IMR-90 (cell line): ENCODE results near the gene CYREN. TPM values are rescaled to one million over a fixed set of nuclear protein-coding genes. Genes with fewer than 3 reads are reported as not detected.

Source experiments
- ATAC-seq: fragments of 200-7000 bp; cut with Tn5 transposase; 2 replicates; pipeline ENCODE4 v1.9.1; 2020; ENCODE audit warnings: low read depth, mild to moderate bottlenecking, moderate library complexity
- BruUV-seq: library from RNA; stranded (reverse); fragments of 400-500 nt; replicated peaks from 2 replicates; lab custom pipeline; 2021; lab: Mats Ljungman, UMichigan
- CTCF ChIA-PET: fragments of 300-600 bp; formaldehyde crosslinking; extraction: SDS; loops from one replicate; lab custom pipeline; 2021; ENCODE audit warnings: antibody characterized with exemption; lab: Yijun Ruan, JAX
- POLR2A ChIA-PET: fragments of 300-600 bp; sonication (Branson Sonifier 250); formaldehyde crosslinking; loops from one replicate; lab custom pipeline; 2022; ENCODE audit warnings: antibody characterized with exemption; ENCODE audit not compliant: unreplicated experiment; lab: Charles Lee
- DNase-seq: peaks from one replicate; pipeline ENCODE4 v3.0.0; 2013
- H2AFZ ChIP-seq: replicated peaks from 2 replicates; pipeline ENCODE3; 2013; ENCODE audit warnings: low read length, mild to moderate bottlenecking; ENCODE audit not compliant: poor library complexity
- H2AK5ac ChIP-seq: 2 replicates; pipeline ENCODE4 v1.6.1; 2013; ENCODE audit warnings: low read depth, low read length, inconsistent platforms
- H2AK9ac ChIP-seq: replicated peaks from 2 replicates; pipeline ENCODE3; 2013; ENCODE audit warnings: mild to moderate bottlenecking, low read depth, low read length, moderate library complexity; ENCODE audit not compliant: poor library complexity
- H2BK120ac ChIP-seq: 2 replicates; pipeline ENCODE4 v1.6.1; 2013; ENCODE audit warnings: low read depth, low read length, inconsistent platforms
- H2BK15ac ChIP-seq: 3 replicates; pipeline ENCODE4 v1.6.1; 2013; ENCODE audit warnings: low read depth, low read length, inconsistent platforms
- H2BK20ac ChIP-seq: 2 replicates; pipeline ENCODE4 v1.6.1; 2013; ENCODE audit warnings: low read depth, mild to moderate bottlenecking, inconsistent platforms, low read length, moderate library complexity
- H2BK5ac ChIP-seq: 2 replicates; pipeline ENCODE4 v1.6.1; 2013; ENCODE audit warnings: mild to moderate bottlenecking, low read depth, low read length, inconsistent platforms; ENCODE audit not compliant: poor library complexity, severe bottlenecking
- H3K14ac ChIP-seq: replicated peaks from 2 replicates; pipeline ENCODE4 v1.6.1; 2013; ENCODE audit warnings: low read depth, low read length, inconsistent platforms
- H3K18ac ChIP-seq: 2 replicates; pipeline ENCODE4 v1.6.1; 2013; ENCODE audit warnings: low read depth, low read length, control low read depth
- H3K23ac ChIP-seq: 2 replicates; pipeline ENCODE4 v1.6.1; 2013; ENCODE audit warnings: low read depth, low read length, inconsistent platforms
- H3K27ac ChIP-seq: 2 replicates; pipeline ENCODE4 v1.5.1; 2013; ENCODE audit warnings: mild to moderate bottlenecking, control low read depth, low read length; ENCODE audit not compliant: insufficient read depth
- H3K27me3 ChIP-seq: 2 replicates; pipeline ENCODE4 v1.6.1; 2013; ENCODE audit warnings: low read length; ENCODE audit not compliant: control insufficient read depth, insufficient read depth
- H3K36me3 ChIP-seq: 2 replicates; pipeline ENCODE4 v1.6.1; 2013; ENCODE audit warnings: low read length, mixed read lengths; ENCODE audit not compliant: control insufficient read depth, insufficient read depth
- H3K4ac ChIP-seq: 2 replicates; pipeline ENCODE4 v1.6.1; 2013; ENCODE audit warnings: low read depth, low read length, inconsistent platforms
- H3K4me1 ChIP-seq: 2 replicates; pipeline ENCODE4 v1.6.1; 2013; ENCODE audit warnings: low read length, mixed read lengths; ENCODE audit not compliant: control insufficient read depth, insufficient read depth
- H3K4me2 ChIP-seq: 2 replicates; pipeline ENCODE4 v1.6.1; 2013; ENCODE audit warnings: low read depth, mild to moderate bottlenecking, control low read depth, low read length, moderate library complexity
- H3K4me3 ChIP-seq: 2 replicates; pipeline ENCODE4 v1.5.1; 2013; ENCODE audit warnings: low read depth, mild to moderate bottlenecking, control low read depth, low read length, moderate library complexity; ENCODE audit not compliant: insufficient read depth
- H3K56ac ChIP-seq: 2 replicates; pipeline ENCODE4 v1.6.1; 2013; ENCODE audit warnings: low read length, inconsistent platforms; ENCODE audit not compliant: insufficient read depth; ENCODE audit errors: extremely low read depth
- H3K79me1 ChIP-seq, 2 experiments: 2 replicates each; pipeline ENCODE4 v1.6.1; 2013; ENCODE audit warnings: low read length in 2 of 2, inconsistent platforms in 1 of 2, low read depth in 1 of 2
- H3K9ac ChIP-seq: 2 replicates; pipeline ENCODE4 v1.6.1; 2013; ENCODE audit warnings: low read depth, low read length, control low read depth
- H3K9me1 ChIP-seq: 2 replicates; pipeline ENCODE4 v1.6.1; 2013; ENCODE audit warnings: low read length, inconsistent platforms; ENCODE audit not compliant: insufficient read depth
- H3K9me3 ChIP-seq: 2 replicates; pipeline ENCODE4 v1.6.1; 2013; ENCODE audit warnings: low read length; ENCODE audit not compliant: control insufficient read depth, insufficient read depth
- H4K20me1 ChIP-seq: 2 replicates; pipeline ENCODE4 v1.6.1; 2013; ENCODE audit warnings: low read length, inconsistent platforms; ENCODE audit not compliant: insufficient read depth
- H4K5ac ChIP-seq: 2 replicates; pipeline ENCODE4 v1.6.1; 2013; ENCODE audit warnings: mild to moderate bottlenecking, low read depth, low read length, control low read depth
- H4K8ac ChIP-seq, 2 experiments: 2 replicates each; pipeline ENCODE4 v1.6.1; 2013; ENCODE audit warnings: low read depth in 2 of 2, low read length in 2 of 2, control low read depth in 1 of 2, inconsistent platforms in 1 of 2
- H4K91ac ChIP-seq: 2 replicates; pipeline ENCODE4 v1.6.1; 2013; ENCODE audit warnings: low read depth, low read length, inconsistent platforms; ENCODE audit not compliant: insufficient read depth
- BHLHE40 ChIP-seq: fragments of 150-350 bp; IDR thresholded peaks from 2 replicates; pipeline ENCODE4 v1.6.1; 2016; ENCODE audit warnings: mild to moderate bottlenecking, low read depth, low read length
- CEBPB ChIP-seq: IDR thresholded peaks from 2 replicates; pipeline ENCODE4 v1.6.1; 2012; ENCODE audit warnings: low read depth, low read length, improper control_type of control experiment
- CHD1 ChIP-seq: IDR thresholded peaks from 2 replicates; pipeline ENCODE4 v1.6.1; 2012; ENCODE audit warnings: low read depth, low read length, improper control_type of control experiment
- FOS ChIP-seq: fragments of 150-350 bp; IDR thresholded peaks from 2 replicates; pipeline ENCODE4 v1.6.1; 2016; ENCODE audit warnings: low read depth, low read length
- MAFK ChIP-seq: IDR thresholded peaks from 2 replicates; pipeline ENCODE4 v1.6.1; 2012; ENCODE audit warnings: low read depth, low read length, improper control_type of control experiment
- MAZ ChIP-seq: IDR thresholded peaks from 2 replicates; pipeline ENCODE4 v1.6.1; 2012; ENCODE audit warnings: low read depth, mild to moderate bottlenecking, low read length, improper control_type of control experiment, moderate library complexity, borderline replicate concordance
- MXI1 ChIP-seq: IDR thresholded peaks from 2 replicates; pipeline ENCODE4 v1.6.1; 2012; ENCODE audit warnings: low read depth, mild to moderate bottlenecking, low read length, moderate library complexity, borderline replicate concordance
- NFE2L2 ChIP-seq: fragments of 150-350 bp; IDR thresholded peaks from 2 replicates; pipeline ENCODE4 v1.6.1; 2016; ENCODE audit warnings: low read depth, mild to moderate bottlenecking, low read length
- POLR2A ChIP-seq: IDR thresholded peaks from 2 replicates; pipeline ENCODE4 v1.6.1; 2012; ENCODE audit warnings: mild to moderate bottlenecking, low read depth, low read length
- RAD21 ChIP-seq: IDR thresholded peaks from 2 replicates; pipeline ENCODE4 v1.6.1; 2012; ENCODE audit warnings: low read length, improper control_type of control experiment
- RCOR1 ChIP-seq: IDR thresholded peaks from 2 replicates; pipeline ENCODE4 v1.6.1; 2012; ENCODE audit warnings: mild to moderate bottlenecking, low read length, improper control_type of control experiment; ENCODE audit not compliant: insufficient replicate concordance
- RFX5 ChIP-seq: IDR thresholded peaks from 2 replicates; pipeline ENCODE4 v1.8.0; 2012; ENCODE audit warnings: low read depth, mild to moderate bottlenecking, low read length, moderate library complexity
- SMC3 ChIP-seq: fragments of 150-350 bp; IDR thresholded peaks from 2 replicates; pipeline ENCODE4 v1.6.1; 2016; ENCODE audit warnings: low read depth, mild to moderate bottlenecking, antibody characterized with exemption, low read length, moderate library complexity
- WGBS, 2 experiments: methylation state at CpG; one replicate each; pipeline versions ENCODE4 v1.1.5 to v1.1.7; 2013; ENCODE audit warnings: missing lambda C conversion rate in 2 of 2; ENCODE audit not compliant: insufficient read length in 1 of 2; ENCODE audit errors: extremely low coverage in 2 of 2; 5-methylcytosine and 5-hydroxymethylcytosine counted together
- dilution Hi-C: fragments of 300-500 bp; cut with HindIII; formaldehyde crosslinking; loops from one replicate; pipeline ENCODE4 v1.14.3; 2018; ENCODE audit warnings: low sequenced_read_pairs; ENCODE audit not compliant: unreplicated experiment
- in situ Hi-C: fragments of 300-500 bp; cut with MboI; formaldehyde crosslinking; loops from 3 replicates; pipeline ENCODE4 v1.14.3; 2019; ENCODE audit warnings: low sequenced_read_pairs, inconsistent platforms, mixed read lengths
- intact Hi-C: fragments of 100-400 bp; cut with micrococcal nuclease; formaldehyde crosslinking; loops from 2 replicates; pipeline ENCODE4 v1.10.0; 2022
- polyA plus RNA-seq, 3 experiments: library from polyadenylated mRNA; depleted of rRNA; stranded (reverse); fragments of >200 nt; gene quantifications; 2 replicates each; pipeline ENCODE4 v1.2.3, GENCODE V29; 2012; ENCODE audit warnings: low replicate concordance in 1 of 3
- total RNA-seq: library from RNA; depleted of rRNA; stranded (reverse); fragments of >200 nt; gene quantifications from 2 replicates; pipeline ENCODE4 v1.2.3, GENCODE V29; 2012
- TF ChIP-seq, protein P1 (sequence below): conservative IDR thresholded peaks from 2 replicates; pipeline ENCODE4 v1.5.1; 2012; ENCODE audit warnings: mild to moderate bottlenecking, low read depth, low read length, improper control_type of control experiment
- TF ChIP-seq, protein P2 (sequence below): fragments of 150-350 bp; IDR thresholded peaks from 2 replicates; pipeline ENCODE4 v1.6.1; 2016; ENCODE audit warnings: low read depth, mild to moderate bottlenecking, low read length, moderate library complexity, borderline replicate concordance
- TF ChIP-seq, protein P3 (sequence below): fragments of 150-350 bp; IDR thresholded peaks from 2 replicates; pipeline ENCODE4 v1.6.1; 2017; ENCODE audit warnings: mild to moderate bottlenecking, antibody characterized with exemption, low read length, low read depth

CYREN gene
- total and polyA plus RNA-seq, 2 of the 4 experiments (the other 2 are of a cell fraction): 26.5 to 29.2 TPM

DNA sequence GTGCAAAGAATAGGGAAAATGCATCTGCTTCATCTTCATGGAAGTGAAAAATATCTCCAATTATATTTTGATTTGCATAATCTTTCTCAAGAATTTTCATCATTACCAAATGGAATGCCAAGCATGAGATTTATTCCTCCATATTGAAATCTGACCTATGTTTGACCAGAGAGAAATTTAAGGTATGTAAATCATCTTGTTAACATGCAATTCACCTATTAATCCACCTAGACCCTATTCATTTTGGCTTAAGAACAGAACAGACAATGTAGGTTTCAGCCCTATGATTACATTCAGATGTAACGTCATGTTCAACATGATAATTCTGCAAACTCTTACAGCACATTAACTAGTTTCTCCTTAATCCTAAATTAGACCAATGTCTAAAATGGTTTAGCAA is 53.4 kb downstream of the CYREN start:
- ATAC-seq: no peak
- TF ChIP-seq MAZ (no peak), MXI1 (no peak), RFX5 (no peak), SMC3 (no peak), CHD1 (no peak), FOS (no peak), POLR2A (no peak), RAD21 (no peak), BHLHE40 (no peak), NFE2L2 (no peak), MAFK (no peak), RCOR1 (no peak), CEBPB (no peak)
- TF ChIP-seq, protein P1, sequence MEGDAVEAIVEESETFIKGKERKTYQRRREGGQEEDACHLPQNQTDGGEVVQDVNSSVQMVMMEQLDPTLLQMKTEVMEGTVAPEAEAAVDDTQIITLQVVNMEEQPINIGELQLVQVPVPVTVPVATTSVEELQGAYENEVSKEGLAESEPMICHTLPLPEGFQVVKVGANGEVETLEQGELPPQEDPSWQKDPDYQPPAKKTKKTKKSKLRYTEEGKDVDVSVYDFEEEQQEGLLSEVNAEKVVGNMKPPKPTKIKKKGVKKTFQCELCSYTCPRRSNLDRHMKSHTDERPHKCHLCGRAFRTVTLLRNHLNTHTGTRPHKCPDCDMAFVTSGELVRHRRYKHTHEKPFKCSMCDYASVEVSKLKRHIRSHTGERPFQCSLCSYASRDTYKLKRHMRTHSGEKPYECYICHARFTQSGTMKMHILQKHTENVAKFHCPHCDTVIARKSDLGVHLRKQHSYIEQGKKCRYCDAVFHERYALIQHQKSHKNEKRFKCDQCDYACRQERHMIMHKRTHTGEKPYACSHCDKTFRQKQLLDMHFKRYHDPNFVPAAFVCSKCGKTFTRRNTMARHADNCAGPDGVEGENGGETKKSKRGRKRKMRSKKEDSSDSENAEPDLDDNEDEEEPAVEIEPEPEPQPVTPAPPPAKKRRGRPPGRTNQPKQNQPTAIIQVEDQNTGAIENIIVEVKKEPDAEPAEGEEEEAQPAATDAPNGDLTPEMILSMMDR: no peak
- TF ChIP-seq, protein P2, sequence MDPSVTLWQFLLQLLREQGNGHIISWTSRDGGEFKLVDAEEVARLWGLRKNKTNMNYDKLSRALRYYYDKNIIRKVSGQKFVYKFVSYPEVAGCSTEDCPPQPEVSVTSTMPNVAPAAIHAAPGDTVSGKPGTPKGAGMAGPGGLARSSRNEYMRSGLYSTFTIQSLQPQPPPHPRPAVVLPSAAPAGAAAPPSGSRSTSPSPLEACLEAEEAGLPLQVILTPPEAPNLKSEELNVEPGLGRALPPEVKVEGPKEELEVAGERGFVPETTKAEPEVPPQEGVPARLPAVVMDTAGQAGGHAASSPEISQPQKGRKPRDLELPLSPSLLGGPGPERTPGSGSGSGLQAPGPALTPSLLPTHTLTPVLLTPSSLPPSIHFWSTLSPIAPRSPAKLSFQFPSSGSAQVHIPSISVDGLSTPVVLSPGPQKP: no peak
- TF ChIP-seq, protein P3, sequence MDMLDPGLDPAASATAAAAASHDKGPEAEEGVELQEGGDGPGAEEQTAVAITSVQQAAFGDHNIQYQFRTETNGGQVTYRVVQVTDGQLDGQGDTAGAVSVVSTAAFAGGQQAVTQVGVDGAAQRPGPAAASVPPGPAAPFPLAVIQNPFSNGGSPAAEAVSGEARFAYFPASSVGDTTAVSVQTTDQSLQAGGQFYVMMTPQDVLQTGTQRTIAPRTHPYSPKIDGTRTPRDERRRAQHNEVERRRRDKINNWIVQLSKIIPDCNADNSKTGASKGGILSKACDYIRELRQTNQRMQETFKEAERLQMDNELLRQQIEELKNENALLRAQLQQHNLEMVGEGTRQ: no peak
- no peaks in the 10 kb centered on the region for H3K4me1 ChIP-seq
- H3K18ac ChIP-seq: no peak overlapping the region
- no peak overlapping the region for H3K56ac ChIP-seq
- H4K5ac ChIP-seq: no peak overlapping the region
- H2BK15ac ChIP-seq: no peak overlapping the region
- no peaks in the 10 kb centered on the region for H4K20me1 ChIP-seq
- intact Hi-C loops (no loop called here), dilution Hi-C loops (no loop called here), in situ Hi-C loops (no loop called here)
- H2BK120ac ChIP-seq: no peak overlapping the region
- H2AK5ac ChIP-seq: no peak overlapping the region
- H3K9ac ChIP-seq: no peak overlapping the region
- H3K9me1 ChIP-seq: no peaks in the 10 kb centered on the region
- no peak overlapping the region for H3K14ac ChIP-seq
- CTCF ChIA-PET: no interaction called here
- H3K27me3 ChIP-seq: no peaks in the 10 kb centered on the region; the same call in 1 of the 2 replicates
- H3K23ac ChIP-seq: no peak overlapping the region
- POLR2A ChIA-PET: no interaction called here
- H2BK20ac ChIP-seq: no peak overlapping the region
- H3K4me3 ChIP-seq: no peak overlapping the region
- no peaks in the 10 kb centered on the region for H3K36me3 ChIP-seq
- no peak overlapping the region for H2BK5ac ChIP-seq
- no peaks in the 10 kb centered on the region for H3K79me1 ChIP-seq
- DNase-seq: peak; percentile 0
- no peak overlapping the region for H3K4ac ChIP-seq
- H4K8ac ChIP-seq: no peak overlapping the region
- H3K9me3 ChIP-seq: no peaks in the 10 kb centered on the region
- WGBS, 2 experiments: no CpG with 5 or more reads among the region's 1 CpG
- no peak overlapping the region for H4K91ac ChIP-seq
- H3K4me2 ChIP-seq: no peak overlapping the region
- H2AK9ac ChIP-seq: no peak overlapping the region
- no peak overlapping the region for H3K27ac ChIP-seq
- H2AFZ ChIP-seq: no peak overlapping the region
- no TSS peak for BruUV-seq
